ENCODE measurements around the gene NUP50. TPM values are rescaled to one million over a fixed set of nuclear protein-coding genes. Genes with fewer than 3 reads are reported as not detected.
A peak's percentile ranks its signal among the peaks of the same experiment; 100 is the strongest.

NUP50 gene, protein sequence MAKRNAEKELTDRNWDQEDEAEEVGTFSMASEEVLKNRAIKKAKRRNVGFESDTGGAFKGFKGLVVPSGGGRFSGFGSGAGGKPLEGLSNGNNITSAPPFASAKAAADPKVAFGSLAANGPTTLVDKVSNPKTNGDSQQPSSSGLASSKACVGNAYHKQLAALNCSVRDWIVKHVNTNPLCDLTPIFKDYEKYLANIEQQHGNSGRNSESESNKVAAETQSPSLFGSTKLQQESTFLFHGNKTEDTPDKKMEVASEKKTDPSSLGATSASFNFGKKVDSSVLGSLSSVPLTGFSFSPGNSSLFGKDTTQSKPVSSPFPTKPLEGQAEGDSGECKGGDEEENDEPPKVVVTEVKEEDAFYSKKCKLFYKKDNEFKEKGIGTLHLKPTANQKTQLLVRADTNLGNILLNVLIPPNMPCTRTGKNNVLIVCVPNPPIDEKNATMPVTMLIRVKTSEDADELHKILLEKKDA
- total RNA-seq (2022), result 122 and 128 TPM in 2 replicates
- percentile 94 among the genes with signal in this experiment for Bru-seq, nascent RNA
- percentile 99 among the genes with signal in this experiment for BruChase-seq, experiment 1, labeled RNA remaining after a 2-hour chase
- percentile 98 among the genes with signal in this experiment for BruChase-seq, experiment 2, labeled RNA remaining after a 6-hour chase
- long read RNA-seq, full-length matches to known transcripts, result 93 of 158 reads
- long read RNA-seq, partial matches to known transcripts, result 7 of 158 reads
- long read RNA-seq, other reads (novel, unspliced or antisense), result 58 of 158 reads

DNA sequence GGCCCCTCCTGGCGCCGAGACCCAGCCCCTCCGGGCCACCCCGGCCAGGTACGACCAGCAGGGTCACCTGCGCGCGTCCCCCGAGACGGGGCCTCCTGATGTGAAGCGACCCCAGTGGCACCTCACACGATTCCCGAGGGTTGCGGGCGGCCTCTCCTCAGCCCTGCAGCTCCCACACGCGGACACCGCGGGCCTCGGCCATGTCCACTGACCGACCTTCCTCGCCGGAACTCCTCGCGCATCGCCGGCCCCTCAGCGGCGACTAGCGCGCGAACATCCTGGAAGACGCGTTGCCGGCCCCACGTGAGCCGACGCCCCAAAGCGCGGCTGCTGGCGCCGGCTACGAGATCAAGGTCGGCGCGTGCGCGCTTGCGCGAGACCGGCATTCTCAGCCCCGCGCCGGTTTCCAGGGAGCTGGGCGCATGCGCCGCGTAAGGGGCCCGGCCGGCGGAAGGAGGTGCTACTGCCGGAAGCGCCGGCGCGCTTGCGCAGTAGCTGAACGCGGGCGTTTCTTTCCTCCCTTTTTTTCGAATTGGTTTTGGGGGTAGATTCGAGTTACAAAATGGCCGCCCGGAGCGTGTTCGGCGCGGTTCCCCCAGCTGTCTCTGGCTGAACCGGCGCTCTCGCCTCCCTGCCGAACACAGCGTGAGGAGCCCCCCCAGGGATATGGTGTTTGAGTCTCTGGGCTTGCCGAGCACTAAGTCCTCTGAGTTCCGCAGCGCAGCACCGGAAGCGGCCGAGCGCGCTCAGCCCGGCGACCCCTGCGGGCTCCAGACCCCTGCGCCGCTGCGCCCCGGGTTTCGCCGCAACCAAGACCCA lies at the start of gene NUP50:
Gene NUP50 (plus strand): TSS at position 475 of the 819 bp plus-strand sequence. CDS start 4,253 bp downstream, outside the sequence.
- Histone ChIP-seq H3K4me1 (peaks cover 47% of the 10 kb centered on the region), H3K27me3 (replicated peaks; ENCODE audit: control insufficient read depth, insufficient read depth, low read length) (no peaks in the 10 kb centered on the region), H3K36me3 (ENCODE audit: control insufficient read depth, insufficient read depth, low read length) (peaks cover 2% of the 10 kb centered on the region; the same call in 1 of the 2 replicates), H3K9me3 (no peaks in the 10 kb centered on the region), H3K4me3 (ENCODE audit: low read depth, low read length) (peak within 1 kb of the TSS; percentile 78)
- TF ChIP-seq, protein P1, sequence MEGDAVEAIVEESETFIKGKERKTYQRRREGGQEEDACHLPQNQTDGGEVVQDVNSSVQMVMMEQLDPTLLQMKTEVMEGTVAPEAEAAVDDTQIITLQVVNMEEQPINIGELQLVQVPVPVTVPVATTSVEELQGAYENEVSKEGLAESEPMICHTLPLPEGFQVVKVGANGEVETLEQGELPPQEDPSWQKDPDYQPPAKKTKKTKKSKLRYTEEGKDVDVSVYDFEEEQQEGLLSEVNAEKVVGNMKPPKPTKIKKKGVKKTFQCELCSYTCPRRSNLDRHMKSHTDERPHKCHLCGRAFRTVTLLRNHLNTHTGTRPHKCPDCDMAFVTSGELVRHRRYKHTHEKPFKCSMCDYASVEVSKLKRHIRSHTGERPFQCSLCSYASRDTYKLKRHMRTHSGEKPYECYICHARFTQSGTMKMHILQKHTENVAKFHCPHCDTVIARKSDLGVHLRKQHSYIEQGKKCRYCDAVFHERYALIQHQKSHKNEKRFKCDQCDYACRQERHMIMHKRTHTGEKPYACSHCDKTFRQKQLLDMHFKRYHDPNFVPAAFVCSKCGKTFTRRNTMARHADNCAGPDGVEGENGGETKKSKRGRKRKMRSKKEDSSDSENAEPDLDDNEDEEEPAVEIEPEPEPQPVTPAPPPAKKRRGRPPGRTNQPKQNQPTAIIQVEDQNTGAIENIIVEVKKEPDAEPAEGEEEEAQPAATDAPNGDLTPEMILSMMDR (IDR thresholded peaks at IDR 0.05; ENCODE audit: insufficient read depth in 1 of 2, low read depth in 1 of 2, low read length in 1 of 2, severe bottlenecking in 1 of 2, unreplicated experiment in 1 of 2), result no peak
- POLR2A ChIA-PET, result interaction anchor here (0.6 to 1.9 kb wide), 14 partner anchors 9 to 493 kb away, joined by 3 to 20 read pairs (median 4); partner anchors contain the start of gene FAM118A
- DNase-seq, result peak; percentile 95 to 98
- Mint-ChIP-seq H3K4me3 (ENCODE audit: unreplicated experiment) (peak within 1 kb of the TSS; percentile 100), H3K36me3 (ENCODE audit: insufficient read depth, unreplicated experiment) (peaks cover 66% of the 10 kb centered on the region), H3K27me3 (ENCODE audit: insufficient read depth, unreplicated experiment) (no peaks in the 10 kb centered on the region), H3K27ac (ENCODE audit: unreplicated experiment) (peak within 1 kb of the TSS; percentile 97), H3K4me1 (ENCODE audit: low read depth, unreplicated experiment) (peaks cover 38% of the 10 kb centered on the region), H3K9me3 (ENCODE audit: unreplicated experiment) (no peaks in the 10 kb centered on the region)
- CTCF ChIA-PET, result interaction anchor here (1.3 kb wide), 1 partner anchor 479 kb away, joined by 3 read pairs; no protein-coding TSS in a partner anchor
- intact Hi-C loops (cut with micrococcal nuclease; ENCODE audit: unreplicated experiment), result loop anchor here (5.0 kb wide), 1 partner anchor 61 kb away; no protein-coding TSS in a partner anchor
- BruUV-seq (replicated peaks), result no TSS peak

DNA sequence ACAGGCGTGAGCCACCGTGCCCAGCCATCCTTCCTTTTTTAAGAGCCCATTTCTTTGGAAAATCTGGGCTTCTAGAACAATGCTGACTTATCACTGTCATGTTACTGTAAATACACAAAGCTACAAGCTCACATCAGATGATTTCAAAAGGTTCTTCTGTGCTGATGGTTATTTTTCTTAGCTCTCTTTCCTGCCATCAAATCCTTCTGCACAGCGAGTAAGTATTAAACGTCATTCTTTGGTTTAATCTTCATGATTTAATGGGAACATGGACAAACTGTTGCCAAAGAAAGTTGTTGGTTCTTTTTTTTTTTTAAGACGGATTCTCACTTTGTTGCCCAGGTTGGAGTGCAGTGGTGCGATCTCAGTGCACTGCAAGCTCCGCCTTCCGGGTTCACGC lies 43.3 kb upstream of the NUP50 start:
- Mint-ChIP-seq H3K9me3 (ENCODE audit: unreplicated experiment) (no peaks in the 10 kb centered on the region), H3K4me3 (ENCODE audit: unreplicated experiment) (no peak overlapping the region), H3K36me3 (ENCODE audit: insufficient read depth, unreplicated experiment) (no peaks in the 10 kb centered on the region), H3K27me3 (ENCODE audit: insufficient read depth, unreplicated experiment) (no peaks in the 10 kb centered on the region), H3K27ac (ENCODE audit: unreplicated experiment) (no peak overlapping the region), H3K4me1 (ENCODE audit: low read depth, unreplicated experiment) (no peaks in the 10 kb centered on the region)
- Histone ChIP-seq H3K9me3 (no peaks in the 10 kb centered on the region; the same call in 1 of the 2 replicates), H3K4me1 (no peaks in the 10 kb centered on the region), H3K36me3 (ENCODE audit: control insufficient read depth, insufficient read depth, low read length) (no peaks in the 10 kb centered on the region), H3K4me3 (ENCODE audit: low read depth, low read length) (no peak overlapping the region), H3K27me3 (replicated peaks; ENCODE audit: control insufficient read depth, insufficient read depth, low read length) (no peaks in the 10 kb centered on the region)
- DNase-seq, result no peak
- intact Hi-C loops (cut with micrococcal nuclease; ENCODE audit: unreplicated experiment), result no loop called here
- no TSS peak for BruUV-seq (replicated peaks)
- POLR2A ChIA-PET, result no interaction called here
- TF ChIP-seq, protein P1 (IDR thresholded peaks at IDR 0.05; ENCODE audit: insufficient read depth in 1 of 2, low read depth in 1 of 2, low read length in 1 of 2, severe bottlenecking in 1 of 2, unreplicated experiment in 1 of 2), result no peak
- CTCF ChIA-PET, result no interaction called here

DNA sequence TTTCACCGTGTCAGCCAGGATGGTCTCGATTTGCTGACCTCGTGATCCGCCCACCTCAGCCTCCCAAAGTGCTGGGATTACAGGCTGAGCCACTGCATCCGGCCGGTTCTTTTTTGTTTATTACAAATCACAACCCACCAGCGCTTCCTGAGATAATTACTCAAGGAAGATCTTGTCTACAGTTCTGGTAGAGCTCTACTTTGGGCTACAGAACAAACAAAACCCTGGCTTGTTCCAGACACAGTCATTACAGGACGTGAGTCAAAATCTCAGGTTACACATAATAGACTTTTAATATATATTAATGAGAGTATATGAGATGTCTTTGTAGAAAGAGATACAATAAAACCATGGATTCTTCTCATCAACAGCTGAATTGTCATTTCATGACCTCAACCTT lies 42.8 kb upstream of the NUP50 start:
- Mint-ChIP-seq H3K36me3 (ENCODE audit: insufficient read depth, unreplicated experiment) (no peaks in the 10 kb centered on the region), H3K4me3 (ENCODE audit: unreplicated experiment) (no peak overlapping the region), H3K4me1 (ENCODE audit: low read depth, unreplicated experiment) (no peaks in the 10 kb centered on the region), H3K9me3 (ENCODE audit: unreplicated experiment) (no peaks in the 10 kb centered on the region), H3K27ac (ENCODE audit: unreplicated experiment) (no peak overlapping the region), H3K27me3 (ENCODE audit: insufficient read depth, unreplicated experiment) (no peaks in the 10 kb centered on the region)
- no peak overlapping the region for H3K4me3 ChIP-seq (ENCODE audit: low read depth, low read length)
- H3K36me3 ChIP-seq (ENCODE audit: control insufficient read depth, insufficient read depth, low read length), result no peaks in the 10 kb centered on the region
- no peak for DNase-seq
- H3K27me3 ChIP-seq (replicated peaks; ENCODE audit: control insufficient read depth, insufficient read depth, low read length), result no peaks in the 10 kb centered on the region
- H3K9me3 ChIP-seq, result no peaks in the 10 kb centered on the region; the same call in 1 of the 2 replicates
- TF ChIP-seq, protein P1 (IDR thresholded peaks at IDR 0.05; ENCODE audit: insufficient read depth in 1 of 2, low read depth in 1 of 2, low read length in 1 of 2, severe bottlenecking in 1 of 2, unreplicated experiment in 1 of 2), result no peak
- POLR2A ChIA-PET, result no interaction called here
- H3K4me1 ChIP-seq, result no peaks in the 10 kb centered on the region
- intact Hi-C loops (cut with micrococcal nuclease; ENCODE audit: unreplicated experiment), result no loop called here
- CTCF ChIA-PET, result no interaction called here
- BruUV-seq (replicated peaks), result no TSS peak

All from Caco-2 (cell line).